GM21447 (cell line): Measurements from ENCODE around the gene ANKAR.
"Not testable (repeated sequence)": the region's sequence is repeated elsewhere in the genome, so short reads cannot be mapped to it uniquely, and the experiment has no call there.

Experiments
- ATAC-seq: cut with Tn5 transposase; IDR thresholded peaks from one replicate; pipeline ENCODE4 v1.9.1; 2021; ENCODE audit not compliant: unreplicated experiment

ANKAR gene

GRCh38 chr2:189674374-189675112 lies at the start of gene ANKAR:
TSS of gene ANKAR (plus strand) at chr2:189674670. CDS start at chr2:189676491, 1,821 bp downstream.
- peak; percentile 95 for ATAC-seq

- no peak for ATAC-seq
These were observed 48.8 kb upstream of the ANKAR start for GRCh38 chr2:189625636-189626035.

GRCh38 chr2:189627789-189628188 lies 46.7 kb upstream of the ANKAR start:
- ATAC-seq: no peak

GRCh38 chr2:189628817-189629530 lies 45.5 kb upstream of the ANKAR start:
- ATAC-seq: no peak

GRCh38 chr2:189629531-189630453 lies 44.7 kb upstream of the ANKAR start:
- no peak for ATAC-seq

GRCh38 chr2:189631849-189632248 lies 42.6 kb upstream of the ANKAR start:
- no peak for ATAC-seq

- no peak for ATAC-seq
These were observed 41.1 kb upstream of the ANKAR start for GRCh38 chr2:189633392-189633811.

GRCh38 chr2:189635353-189635752 lies 39.1 kb upstream of the ANKAR start:
- ATAC-seq: no peak

- no peak for ATAC-seq
These were observed 36.0 kb upstream of the ANKAR start for GRCh38 chr2:189638301-189639006.

- ATAC-seq: no peak
These were observed 35.4 kb upstream of the ANKAR start for GRCh38 chr2:189639007-189639609.

GRCh38 chr2:189641002-189641401 lies 33.5 kb upstream of the ANKAR start:
- no peak for ATAC-seq

GRCh38 chr2:189641590-189641989 lies 32.9 kb upstream of the ANKAR start:
- no peak for ATAC-seq

- no peak for ATAC-seq
These were observed 27.9 kb upstream of the ANKAR start for GRCh38 chr2:189646521-189646920.

GRCh38 chr2:189648846-189649509 lies 25.5 kb upstream of the ANKAR start:
- no peak for ATAC-seq

- ATAC-seq: no peak
These were observed 23.2 kb upstream of the ANKAR start for GRCh38 chr2:189651284-189651683.

- ATAC-seq: not testable (repeated sequence)
These were observed 21.0 kb upstream of the ANKAR start for GRCh38 chr2:189653464-189653863.

GRCh38 chr2:189654641-189655040 lies 19.8 kb upstream of the ANKAR start:
- no peak for ATAC-seq

- peak; percentile 39 for ATAC-seq
These were observed 16.6 kb upstream of the ANKAR start for GRCh38 chr2:189657867-189658266.

GRCh38 chr2:189658306-189659212 lies 15.9 kb upstream of the ANKAR start:
- ATAC-seq: no peak
